ENCODE measurements around the gene CCL3. TPM values are rescaled to one million over a fixed set of nuclear protein-coding genes. Genes with fewer than 3 reads are reported as not detected.

Gene CCL3
- total and polyA plus RNA-seq, 2 experiments from 2014 or later = not detected

DNA sequence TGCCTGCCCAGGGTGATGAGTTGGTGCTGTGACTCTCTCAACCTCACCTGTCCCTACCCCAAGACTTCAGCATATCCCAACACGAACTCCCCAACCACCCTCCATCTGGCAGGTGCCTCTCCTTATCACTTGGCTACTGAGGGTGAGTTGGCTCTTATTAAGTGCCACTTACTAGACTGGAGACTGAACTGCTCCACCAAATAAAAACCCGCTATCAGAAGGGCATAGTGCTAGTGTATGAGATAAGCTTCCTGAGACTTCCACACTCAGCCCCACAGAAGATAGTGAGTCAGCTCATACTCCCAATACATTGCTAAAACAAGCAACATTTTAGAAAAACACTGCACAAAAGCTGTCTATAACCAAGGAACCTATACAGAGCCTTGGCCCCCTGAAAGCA lies 41.9 kb downstream of the CCL3 start:
- TF ChIP-seq EZH2 (IDR thresholded peaks at IDR 0.05; ENCODE audit: insufficient read depth, poor library complexity, severe bottlenecking) (no peak), EZH2phosphoT487 (IDR thresholded peaks at IDR 0.05; ENCODE audit: insufficient read depth, low read depth) (no peak)
- Histone ChIP-seq H3F3A (ENCODE audit: insufficient read depth) (no peaks in the 10 kb centered on the region), H4K20me1 (ENCODE audit: insufficient read depth) (no peaks in the 10 kb centered on the region), H3K4me3 (no peak overlapping the region), H3K27ac (no peak overlapping the region), H3K9ac (no peak overlapping the region), H3K36me3 (ENCODE audit: low read depth) (no peaks in the 10 kb centered on the region), H3K9me2 (ENCODE audit: insufficient read depth) (no peaks in the 10 kb centered on the region), H2AFZ (no peak overlapping the region), H3K27me3 (replicated peaks; ENCODE audit: insufficient read depth) (no peaks in the 10 kb centered on the region), H3K4me1 (ENCODE audit: insufficient read depth) (no peaks in the 10 kb centered on the region), H3K4me2 (ENCODE audit: unreplicated experiment) (no peak overlapping the region), H3K79me2 (ENCODE audit: insufficient read depth) (no peaks in the 10 kb centered on the region), H3K9me3 (ENCODE audit: low read depth) (no peaks in the 10 kb centered on the region)
- WGBS, 2 experiments (ENCODE audit: low coverage in 1 of 2, low lambda C conversion rate in 2 of 2, missing lambda C conversion rate in 2 of 2) = 4 to 22% methylated on average over 2 of the region's 2 CpGs
- in situ Hi-C loops (cut with MboI) = no loop called here
- no peak for DNase-seq

Small RNAs within 50 kb of the gene (small RNA-seq; reads per million reads assigned to genes)
- gene RN7SL301P (ENCODE audit: low read depth, low replicate concordance) = not detected

Other genes starting within 250 kb of the CCL3 start
- not detected in 2 replicates for gene HEATR9, start 221.3 kb downstream of the CCL3 start, total RNA-seq (2014; rRNA removed; shearing (Covaris generic))
- gene HEATR9, start 221.3 kb downstream of the CCL3 start, polyA plus RNA-seq (2016; fragmentation: Nextera tagmentation; extraction: Ambion mirVana) = not detected in 2 replicates
- not detected in 2 replicates for gene CCL5, start 209.8 kb downstream of the CCL3 start, total RNA-seq (2014; rRNA removed; shearing (Covaris generic))
- not detected in 2 replicates for gene CCL5, start 209.8 kb downstream of the CCL3 start, polyA plus RNA-seq (2016; fragmentation: Nextera tagmentation; extraction: Ambion mirVana)
- not detected in 2 replicates for gene RDM1, start 159.4 kb downstream of the CCL3 start, total RNA-seq (2014; rRNA removed; shearing (Covaris generic))
- gene RDM1, start 159.4 kb downstream of the CCL3 start, polyA plus RNA-seq (2016; fragmentation: Nextera tagmentation; extraction: Ambion mirVana) = not detected in 2 replicates
- gene LYZL6, start 146.4 kb downstream of the CCL3 start, total RNA-seq (2014; rRNA removed; shearing (Covaris generic)) = not detected in 2 replicates
- gene LYZL6, start 146.4 kb downstream of the CCL3 start, polyA plus RNA-seq (2016; fragmentation: Nextera tagmentation; extraction: Ambion mirVana) = not detected in 2 replicates
- gene CCL16, start 108.6 kb downstream of the CCL3 start, total RNA-seq (2014; rRNA removed; shearing (Covaris generic)) = not detected in 2 replicates
- gene CCL16, start 108.6 kb downstream of the CCL3 start, polyA plus RNA-seq (2016; fragmentation: Nextera tagmentation; extraction: Ambion mirVana) = not detected in 2 replicates
- not detected in 2 replicates for gene CCL14, start 103.4 kb downstream of the CCL3 start, total RNA-seq (2014; rRNA removed; shearing (Covaris generic))
- gene CCL14, start 103.4 kb downstream of the CCL3 start, polyA plus RNA-seq (2016; fragmentation: Nextera tagmentation; extraction: Ambion mirVana) = not detected in 2 replicates
- gene CCL15, start 88.6 kb downstream of the CCL3 start, total RNA-seq (2014; rRNA removed; shearing (Covaris generic)) = not detected in 2 replicates
- not detected in 2 replicates for gene CCL15, start 88.6 kb downstream of the CCL3 start, polyA plus RNA-seq (2016; fragmentation: Nextera tagmentation; extraction: Ambion mirVana)
- gene CCL23, start 72.2 kb downstream of the CCL3 start, total RNA-seq (2014; rRNA removed; shearing (Covaris generic)) = not detected in 2 replicates
- gene CCL23, start 72.2 kb downstream of the CCL3 start, polyA plus RNA-seq (2016; fragmentation: Nextera tagmentation; extraction: Ambion mirVana) = not detected in 2 replicates
- not detected in 2 replicates for gene CCL18, start 25.9 kb downstream of the CCL3 start, total RNA-seq (2014; rRNA removed; shearing (Covaris generic))
- not detected in 2 replicates for gene CCL18, start 25.9 kb downstream of the CCL3 start, polyA plus RNA-seq (2016; fragmentation: Nextera tagmentation; extraction: Ambion mirVana)
- gene CCL4, start 13.7 kb upstream of the CCL3 start, total RNA-seq (2014; rRNA removed; shearing (Covaris generic)) = not detected in 2 replicates
- gene CCL4, start 13.7 kb upstream of the CCL3 start, polyA plus RNA-seq (2016; fragmentation: Nextera tagmentation; extraction: Ambion mirVana) = not detected in 2 replicates
- not detected in 2 replicates for gene TBC1D3B, start 86.5 kb upstream of the CCL3 start, total RNA-seq (2014; rRNA removed; shearing (Covaris generic))
- 0.64 and 1.0 TPM in 2 replicates for gene TBC1D3B, start 86.5 kb upstream of the CCL3 start, polyA plus RNA-seq (2016; fragmentation: Nextera tagmentation; extraction: Ambion mirVana)
- not detected in 2 replicates for gene CCL3L1, start 106.6 kb upstream of the CCL3 start, total RNA-seq (2014; rRNA removed; shearing (Covaris generic))
- gene CCL3L1, start 106.6 kb upstream of the CCL3 start, polyA plus RNA-seq (2016; fragmentation: Nextera tagmentation; extraction: Ambion mirVana) = 0.52 TPM in 1 of 2 replicates, not detected in the other
- gene CCL4L2, start 120.9 kb upstream of the CCL3 start, total RNA-seq (2014; rRNA removed; shearing (Covaris generic)) = 7.6 TPM in 1 of 2 replicates, not detected in the other
- 0.69 TPM in 1 of 2 replicates, not detected in the other for gene CCL4L2, start 120.9 kb upstream of the CCL3 start, polyA plus RNA-seq (2016; fragmentation: Nextera tagmentation; extraction: Ambion mirVana)
- not detected in 2 replicates for gene TBC1D3I, start 174.4 kb upstream of the CCL3 start, total RNA-seq (2014; rRNA removed; shearing (Covaris generic))
- gene TBC1D3I, start 174.4 kb upstream of the CCL3 start, polyA plus RNA-seq (2016; fragmentation: Nextera tagmentation; extraction: Ambion mirVana) = not detected in 2 replicates
- not detected in 2 replicates for gene TBC1D3G, start 233.7 kb upstream of the CCL3 start, total RNA-seq (2014; rRNA removed; shearing (Covaris generic))
- not detected in 2 replicates for gene TBC1D3G, start 233.7 kb upstream of the CCL3 start, polyA plus RNA-seq (2016; fragmentation: Nextera tagmentation; extraction: Ambion mirVana)